A549 treated with ZK216348 at 1 μM for 4 hours (cell line): ENCODE data around the gene PAQR8. TPM values are rescaled to one million over a fixed set of nuclear protein-coding genes. Genes with fewer than 3 reads are reported as not detected.

Experiments
- total RNA-seq: library from RNA; stranded (reverse); fragments of 200-300 nt; extraction: Qiagen RNA extraction; gene quantifications from 5 replicates; pipeline ENCODE4 v1.2.3, GENCODE V29; 2022; ENCODE audit warnings: low read depth

PAQR8 gene, protein sequence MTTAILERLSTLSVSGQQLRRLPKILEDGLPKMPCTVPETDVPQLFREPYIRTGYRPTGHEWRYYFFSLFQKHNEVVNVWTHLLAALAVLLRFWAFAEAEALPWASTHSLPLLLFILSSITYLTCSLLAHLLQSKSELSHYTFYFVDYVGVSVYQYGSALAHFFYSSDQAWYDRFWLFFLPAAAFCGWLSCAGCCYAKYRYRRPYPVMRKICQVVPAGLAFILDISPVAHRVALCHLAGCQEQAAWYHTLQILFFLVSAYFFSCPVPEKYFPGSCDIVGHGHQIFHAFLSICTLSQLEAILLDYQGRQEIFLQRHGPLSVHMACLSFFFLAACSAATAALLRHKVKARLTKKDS
- 0.79 to 1.3 TPM (median 1.0 TPM) in 5 replicates for total RNA-seq

DNA sequence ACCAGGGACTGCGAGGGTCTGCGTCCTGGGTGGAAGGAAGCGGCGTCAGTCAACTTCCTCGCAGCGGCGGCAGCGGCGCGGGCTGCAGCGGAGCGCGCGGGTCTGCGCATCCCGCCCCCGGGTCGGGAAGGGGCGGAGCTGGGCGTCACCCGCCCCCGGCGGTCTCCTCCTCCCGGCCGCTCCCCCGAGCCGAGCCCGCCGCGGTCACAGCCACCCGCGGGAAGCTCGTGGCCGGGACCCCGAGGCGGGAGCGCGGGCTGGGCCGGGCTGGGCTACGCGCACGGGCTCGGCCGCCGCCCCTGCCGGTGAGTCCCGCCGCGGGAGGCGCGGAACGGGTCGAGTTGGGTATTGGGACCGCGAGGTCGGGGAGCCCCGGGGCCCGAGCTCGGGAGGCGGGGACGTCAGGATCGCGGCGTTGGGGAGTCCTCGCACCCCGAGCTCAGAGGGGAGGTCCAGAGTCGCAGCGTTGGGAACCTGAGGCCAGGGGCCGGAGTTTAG, at the start of gene PAQR8:
PAQR8 (plus strand) TSS at position 207 of the 498 bp plus-strand sequence. CDS start 41,063 bp downstream, outside the sequence.

DNA sequence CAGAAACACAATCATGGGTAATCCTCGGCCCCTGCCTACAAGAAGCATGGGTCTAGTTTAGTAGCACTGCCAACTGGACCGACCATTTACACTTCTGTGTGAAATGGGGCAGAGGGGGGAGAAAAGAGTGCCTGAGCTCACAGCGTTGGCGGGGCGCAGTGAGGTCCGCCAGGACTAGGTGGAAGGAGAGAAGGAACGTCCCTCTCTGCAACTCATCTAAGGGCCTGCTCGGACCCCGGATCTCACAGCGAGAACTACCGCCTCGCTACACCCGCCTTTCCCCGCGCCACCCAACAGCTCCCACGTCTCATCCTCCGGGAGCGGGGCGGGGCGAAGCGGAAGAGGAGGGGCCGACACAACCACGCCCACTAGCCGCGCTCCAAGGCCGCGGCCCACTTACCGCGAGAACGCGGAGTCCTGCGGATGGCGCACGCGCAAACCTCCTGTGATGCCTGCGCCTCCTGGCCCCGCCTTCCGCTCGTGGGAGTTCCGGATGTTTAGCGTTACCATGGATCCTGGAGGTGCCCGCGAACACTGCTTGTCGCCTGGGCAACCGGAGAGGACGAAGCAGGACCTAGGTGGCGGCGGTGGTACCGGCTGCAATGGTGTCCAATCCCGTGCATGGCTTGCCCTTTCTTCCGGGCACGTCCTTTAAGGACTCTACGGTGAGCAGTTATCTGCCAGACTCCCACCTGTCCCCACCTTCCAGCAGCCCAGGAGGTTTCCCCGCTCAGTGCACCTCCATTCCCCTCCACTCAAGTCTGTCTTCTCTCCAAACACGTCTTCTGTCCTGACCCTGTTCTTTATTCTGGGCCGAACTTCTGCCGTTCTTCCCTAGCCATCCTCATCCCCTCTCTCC, 58.1 kb downstream of the PAQR8 start, which contains the start of gene EFHC1:
EFHC1 (plus strand) TSS at position 534 of the 859 bp plus-strand sequence; CDS start at position 603, 69 bp downstream.

Other genes with a start within 250 kb of the PAQR8 start
- not detected in 5 replicates for gene IL17A, start 175.8 kb upstream of the PAQR8 start, total RNA-seq
- gene IL17F, start 117.7 kb upstream of the PAQR8 start, total RNA-seq, result not detected in 5 replicates
- 76.9 to 86.8 TPM (median 79.7 TPM) in 5 replicates for gene MCM3, start 77.4 kb upstream of the PAQR8 start, total RNA-seq
- gene EFHC1, start 58.2 kb downstream of the PAQR8 start, total RNA-seq, result 10.4 to 14.6 TPM (median 13.6 TPM) in 5 replicates
- gene TRAM2, start 214.9 kb downstream of the PAQR8 start, total RNA-seq, result 27.0 to 36.9 TPM (median 31.5 TPM) in 5 replicates